CD14-positive monocyte (primary cell): ENCODE results near the gene TOM1L1. TPM values are rescaled to one million over a fixed set of nuclear protein-coding genes. Genes with fewer than 3 reads are reported as not detected.

Experiments used
- DNase-seq, 3 donors: peaks; one replicate each; pipeline ENCODE4 v3.0.0-alpha.2; 2011 to 2022
- H2AFZ ChIP-seq: 2 replicates; pipeline ENCODE4 v1.6.0; 2012; ENCODE audit warnings: mild to moderate bottlenecking, low read depth, low read length, inconsistent platforms; ENCODE audit not compliant: insufficient read depth, poor library complexity, severe bottlenecking
- H3K27ac ChIP-seq, 2 donors: 1 replicate in 1 of 2; 2 replicates in 1 of 2; pipeline ENCODE4 v1.5.1; 2012 to 2013; ENCODE audit warnings: low read length in 2 of 2, control low read depth in 1 of 2, inconsistent platforms in 1 of 2, low read depth in 1 of 2, mild to moderate bottlenecking in 1 of 2
- H3K27me3 ChIP-seq, 2 donors: one replicate each; pipeline versions ENCODE4 v1.6.0 to v1.6.1; 2011 to 2013; ENCODE audit warnings: low read length in 2 of 2; ENCODE audit not compliant: control insufficient read depth in 2 of 2, insufficient read depth in 2 of 2
- H3K36me3 ChIP-seq, 2 donors: replicated peaks in 1 of 2; 1 replicate in 1 of 2; 2 replicates in 1 of 2; pipeline versions ENCODE4 v1.5.1 to v1.6.1; 2012 to 2013; ENCODE audit warnings: low read length in 2 of 2, control low read depth in 1 of 2, inconsistent platforms in 1 of 2, mild to moderate bottlenecking in 1 of 2; ENCODE audit not compliant: insufficient read depth in 2 of 2, control insufficient read depth in 1 of 2
- H3K4me1 ChIP-seq, 2 donors: 1 replicate in 1 of 2; 2 replicates in 1 of 2; pipeline versions ENCODE4 v1.5.1 to v1.6.1; 2012 to 2013; ENCODE audit warnings: low read length in 2 of 2, control low read depth in 1 of 2, inconsistent platforms in 1 of 2, mild to moderate bottlenecking in 1 of 2, moderate library complexity in 1 of 2; ENCODE audit not compliant: insufficient read depth in 2 of 2, control insufficient read depth in 1 of 2
- H3K4me2 ChIP-seq: replicated peaks from 2 replicates; pipeline ENCODE3; 2012; ENCODE audit warnings: low read length, moderate library complexity, mild to moderate bottlenecking; ENCODE audit not compliant: poor library complexity, severe bottlenecking; ENCODE audit errors: extremely low read depth
- H3K4me3 ChIP-seq, 3 experiments: fragments of 200-600 bp in 1 of 3; sonication (generic) in 1 of 3; replicated peaks in 1 of 3; 1 replicate in 2 of 3; 2 replicates in 1 of 3; pipeline ENCODE4 v1.5.1; 2011 to 2013; ENCODE audit warnings: low read length in 3 of 3, mild to moderate bottlenecking in 3 of 3, control low read depth in 2 of 3, low read depth in 2 of 3, inconsistent platforms in 1 of 3, moderate library complexity in 1 of 3
- H3K79me2 ChIP-seq: 2 replicates; pipeline ENCODE4 v1.6.0; 2012; ENCODE audit warnings: mild to moderate bottlenecking, control low read depth, inconsistent platforms, low read length, moderate library complexity; ENCODE audit not compliant: insufficient read depth
- H3K9ac ChIP-seq: 2 replicates; pipeline ENCODE4 v1.6.0; 2017; ENCODE audit warnings: low read length, mild to moderate bottlenecking; ENCODE audit not compliant: insufficient read depth, poor library complexity, severe bottlenecking
- H3K9me3 ChIP-seq, 2 donors: replicated peaks in 1 of 2; 1 replicate in 1 of 2; 2 replicates in 1 of 2; pipeline versions ENCODE4 v1.5.1 to v1.6.1; 2012 to 2013; ENCODE audit warnings: low read length in 2 of 2, control low read depth in 1 of 2; ENCODE audit not compliant: control insufficient read depth in 1 of 2, insufficient read depth in 1 of 2
- H4K20me1 ChIP-seq: 2 replicates; pipeline ENCODE4 v1.6.0; 2012; ENCODE audit warnings: mild to moderate bottlenecking, low read length, control low read depth, moderate library complexity; ENCODE audit not compliant: insufficient read depth
- H3K27ac Mint-ChIP-seq, 7 donors: one replicate each; pipeline ENCODE4 v1.8.0; 2020; ENCODE audit warnings: mild to moderate bottlenecking in 7 of 7, mixed read lengths in 7 of 7, moderate library complexity in 6 of 7, inconsistent platforms in 2 of 7
- H3K27me3 Mint-ChIP-seq, 3 donors: one replicate each; pipeline ENCODE4 v1.8.0; 2021 to 2022; ENCODE audit warnings: low read depth in 3 of 3, mild to moderate bottlenecking in 3 of 3, mixed read lengths in 3 of 3, moderate library complexity in 3 of 3, inconsistent platforms in 1 of 3
- H3K36me3 Mint-ChIP-seq, 2 donors: one replicate each; pipeline ENCODE4 v1.8.0; 2020; ENCODE audit warnings: mixed read lengths in 2 of 2, inconsistent platforms in 1 of 2, mild to moderate bottlenecking in 1 of 2
- H3K4me1 Mint-ChIP-seq: one replicate; pipeline ENCODE4 v1.8.0; 2020; ENCODE audit warnings: mild to moderate bottlenecking, mixed read lengths
- H3K4me3 Mint-ChIP-seq, 2 donors: one replicate each; pipeline ENCODE4 v1.8.0; 2020; ENCODE audit warnings: mild to moderate bottlenecking in 2 of 2, mixed read lengths in 2 of 2, moderate library complexity in 1 of 2
- H3K9me3 Mint-ChIP-seq, 7 donors: one replicate each; pipeline ENCODE4 v1.8.0; 2020 to 2022; ENCODE audit warnings: mixed read lengths in 7 of 7, mild to moderate bottlenecking in 6 of 7, moderate library complexity in 6 of 7, inconsistent platforms in 2 of 7
- WGBS: methylation state at CpG from one replicate; pipeline ENCODE4 v1.1.5; 2013; ENCODE audit warnings: missing lambda C conversion rate; ENCODE audit not compliant: insufficient coverage; 5-methylcytosine and 5-hydroxymethylcytosine counted together
- intact Hi-C, 2 donors: fragments of 100-400 bp; cut with micrococcal nuclease; formaldehyde crosslinking; loops; one replicate each; pipeline versions ENCODE4 v1.15.0 to v1.15.1; 2023
- polyA plus RNA-seq, 3 donors: library from polyadenylated mRNA; depleted of rRNA in 1 of 3; unstranded in 2 of 3; stranded (reverse) in 1 of 3; fragments of 300-500 nt in 2 of 3; fragments of >200 nt in 1 of 3; fragmentation: Illumina TruSeq in 2 of 3; gene quantifications; 1 replicate in 2 of 3; 2 replicates in 1 of 3; pipeline ENCODE4 v1.2.3, GENCODE V29; 2012 to 2021
- TF ChIP-seq, protein P1 (sequence below): fragments of 200-600 bp; IDR thresholded peaks from one replicate; pipeline ENCODE4 v1.8.0; 2022; ENCODE audit warnings: antibody characterized with exemption, mild to moderate bottlenecking

TOM1L1 gene
- polyA plus RNA-seq, 3 donors, result 0.32 TPM; not detected in 2

GRCh38 chr17:54864636-54865356, 35.9 kb upstream of the TOM1L1 start:
- H3K4me3 Mint-ChIP-seq, result no peak overlapping the region
- peaks cover 0 to 6% (median 0%) of the 10 kb centered on the region in 7 donors for H3K9me3 Mint-ChIP-seq
- no peaks in the 10 kb centered on the region for H3K79me2 ChIP-seq
- intact Hi-C loops, result no loop called here
- H3K27me3 Mint-ChIP-seq, result peaks cover 0 to 2% (median 0%) of the 10 kb centered on the region in 3 donors
- H3K9me3 ChIP-seq, result no peaks in the 10 kb centered on the region
- H4K20me1 ChIP-seq, result no peaks in the 10 kb centered on the region
- H3K36me3 Mint-ChIP-seq, result no peaks in the 10 kb centered on the region
- H3K4me3 ChIP-seq, result no peak overlapping the region
- TF ChIP-seq, protein P1, sequence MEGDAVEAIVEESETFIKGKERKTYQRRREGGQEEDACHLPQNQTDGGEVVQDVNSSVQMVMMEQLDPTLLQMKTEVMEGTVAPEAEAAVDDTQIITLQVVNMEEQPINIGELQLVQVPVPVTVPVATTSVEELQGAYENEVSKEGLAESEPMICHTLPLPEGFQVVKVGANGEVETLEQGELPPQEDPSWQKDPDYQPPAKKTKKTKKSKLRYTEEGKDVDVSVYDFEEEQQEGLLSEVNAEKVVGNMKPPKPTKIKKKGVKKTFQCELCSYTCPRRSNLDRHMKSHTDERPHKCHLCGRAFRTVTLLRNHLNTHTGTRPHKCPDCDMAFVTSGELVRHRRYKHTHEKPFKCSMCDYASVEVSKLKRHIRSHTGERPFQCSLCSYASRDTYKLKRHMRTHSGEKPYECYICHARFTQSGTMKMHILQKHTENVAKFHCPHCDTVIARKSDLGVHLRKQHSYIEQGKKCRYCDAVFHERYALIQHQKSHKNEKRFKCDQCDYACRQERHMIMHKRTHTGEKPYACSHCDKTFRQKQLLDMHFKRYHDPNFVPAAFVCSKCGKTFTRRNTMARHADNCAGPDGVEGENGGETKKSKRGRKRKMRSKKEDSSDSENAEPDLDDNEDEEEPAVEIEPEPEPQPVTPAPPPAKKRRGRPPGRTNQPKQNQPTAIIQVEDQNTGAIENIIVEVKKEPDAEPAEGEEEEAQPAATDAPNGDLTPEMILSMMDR, result no peak
- H3K4me1 ChIP-seq, result no peaks in the 10 kb centered on the region
- no peaks in the 10 kb centered on the region for H3K27me3 ChIP-seq
- 73% methylated on average over 6 of the region's 8 CpGs for WGBS
- no peaks in the 10 kb centered on the region for H3K4me1 Mint-ChIP-seq
- no peak for DNase-seq
- H2AFZ ChIP-seq, result no peak overlapping the region
- H3K9ac ChIP-seq, result no peak overlapping the region
- no peak overlapping the region for H3K4me2 ChIP-seq
- H3K36me3 ChIP-seq, result no peaks in the 10 kb centered on the region
- no peak overlapping the region for H3K27ac Mint-ChIP-seq
- H3K27ac ChIP-seq, result no peak overlapping the region

DNA sequence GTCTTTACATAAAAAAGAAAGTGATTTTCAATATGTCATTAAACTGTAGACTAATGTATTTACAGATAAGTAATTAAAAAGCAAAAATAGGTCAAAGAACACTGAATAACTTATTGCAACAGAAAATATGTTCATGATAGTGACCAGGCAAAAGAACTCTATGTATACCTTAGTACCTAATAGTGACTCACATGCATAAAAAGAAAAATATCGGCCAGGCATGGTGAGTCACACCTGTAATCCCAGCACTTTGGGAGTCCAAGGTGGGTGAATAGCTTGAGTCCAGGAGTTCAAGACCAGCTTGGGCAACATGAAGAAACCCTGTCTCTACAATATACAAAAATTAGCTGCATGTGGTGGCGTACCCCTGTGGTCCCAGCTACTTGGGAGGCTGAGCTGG, 33.0 kb upstream of the TOM1L1 start:
- no peaks in the 10 kb centered on the region for H3K36me3 ChIP-seq
- no peaks in the 10 kb centered on the region for H3K4me1 Mint-ChIP-seq
- no peak overlapping the region for H3K4me3 Mint-ChIP-seq
- H3K79me2 ChIP-seq, result no peaks in the 10 kb centered on the region
- H3K9me3 Mint-ChIP-seq, result peaks cover 0 to 5% (median 0%) of the 10 kb centered on the region in 7 donors
- no peak overlapping the region for H3K4me3 ChIP-seq
- peaks cover 0 to 4% (median 0%) of the 10 kb centered on the region in 3 donors for H3K27me3 Mint-ChIP-seq
- no peaks in the 10 kb centered on the region for H4K20me1 ChIP-seq
- no peak overlapping the region for H2AFZ ChIP-seq
- H3K27ac ChIP-seq, result no peak overlapping the region
- 100% methylated on average over 1 of the region's 2 CpGs for WGBS
- no peak overlapping the region for H3K27ac Mint-ChIP-seq
- intact Hi-C loops, result no loop called here
- H3K36me3 Mint-ChIP-seq, result no peaks in the 10 kb centered on the region
- no peak overlapping the region for H3K9ac ChIP-seq
- no peaks in the 10 kb centered on the region for H3K27me3 ChIP-seq
- DNase-seq, result no peak
- no peaks in the 10 kb centered on the region for H3K4me1 ChIP-seq
- no peaks in the 10 kb centered on the region for H3K9me3 ChIP-seq
- TF ChIP-seq, protein P1, result no peak
- no peak overlapping the region for H3K4me2 ChIP-seq
